NCI-H2171 treated with DMSO at 0.1 percent for 48 hours (cell line): ENCODE data around the gene LAMB4.

Source experiments
- DNase-seq: peaks from one replicate; lab custom pipeline; 2025; lab: John Stamatoyannopoulos, UW

LAMB4 gene, protein sequence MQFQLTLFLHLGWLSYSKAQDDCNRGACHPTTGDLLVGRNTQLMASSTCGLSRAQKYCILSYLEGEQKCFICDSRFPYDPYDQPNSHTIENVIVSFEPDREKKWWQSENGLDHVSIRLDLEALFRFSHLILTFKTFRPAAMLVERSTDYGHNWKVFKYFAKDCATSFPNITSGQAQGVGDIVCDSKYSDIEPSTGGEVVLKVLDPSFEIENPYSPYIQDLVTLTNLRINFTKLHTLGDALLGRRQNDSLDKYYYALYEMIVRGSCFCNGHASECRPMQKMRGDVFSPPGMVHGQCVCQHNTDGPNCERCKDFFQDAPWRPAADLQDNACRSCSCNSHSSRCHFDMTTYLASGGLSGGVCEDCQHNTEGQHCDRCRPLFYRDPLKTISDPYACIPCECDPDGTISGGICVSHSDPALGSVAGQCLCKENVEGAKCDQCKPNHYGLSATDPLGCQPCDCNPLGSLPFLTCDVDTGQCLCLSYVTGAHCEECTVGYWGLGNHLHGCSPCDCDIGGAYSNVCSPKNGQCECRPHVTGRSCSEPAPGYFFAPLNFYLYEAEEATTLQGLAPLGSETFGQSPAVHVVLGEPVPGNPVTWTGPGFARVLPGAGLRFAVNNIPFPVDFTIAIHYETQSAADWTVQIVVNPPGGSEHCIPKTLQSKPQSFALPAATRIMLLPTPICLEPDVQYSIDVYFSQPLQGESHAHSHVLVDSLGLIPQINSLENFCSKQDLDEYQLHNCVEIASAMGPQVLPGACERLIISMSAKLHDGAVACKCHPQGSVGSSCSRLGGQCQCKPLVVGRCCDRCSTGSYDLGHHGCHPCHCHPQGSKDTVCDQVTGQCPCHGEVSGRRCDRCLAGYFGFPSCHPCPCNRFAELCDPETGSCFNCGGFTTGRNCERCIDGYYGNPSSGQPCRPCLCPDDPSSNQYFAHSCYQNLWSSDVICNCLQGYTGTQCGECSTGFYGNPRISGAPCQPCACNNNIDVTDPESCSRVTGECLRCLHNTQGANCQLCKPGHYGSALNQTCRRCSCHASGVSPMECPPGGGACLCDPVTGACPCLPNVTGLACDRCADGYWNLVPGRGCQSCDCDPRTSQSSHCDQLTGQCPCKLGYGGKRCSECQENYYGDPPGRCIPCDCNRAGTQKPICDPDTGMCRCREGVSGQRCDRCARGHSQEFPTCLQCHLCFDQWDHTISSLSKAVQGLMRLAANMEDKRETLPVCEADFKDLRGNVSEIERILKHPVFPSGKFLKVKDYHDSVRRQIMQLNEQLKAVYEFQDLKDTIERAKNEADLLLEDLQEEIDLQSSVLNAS (N-terminal part only)

DNA sequence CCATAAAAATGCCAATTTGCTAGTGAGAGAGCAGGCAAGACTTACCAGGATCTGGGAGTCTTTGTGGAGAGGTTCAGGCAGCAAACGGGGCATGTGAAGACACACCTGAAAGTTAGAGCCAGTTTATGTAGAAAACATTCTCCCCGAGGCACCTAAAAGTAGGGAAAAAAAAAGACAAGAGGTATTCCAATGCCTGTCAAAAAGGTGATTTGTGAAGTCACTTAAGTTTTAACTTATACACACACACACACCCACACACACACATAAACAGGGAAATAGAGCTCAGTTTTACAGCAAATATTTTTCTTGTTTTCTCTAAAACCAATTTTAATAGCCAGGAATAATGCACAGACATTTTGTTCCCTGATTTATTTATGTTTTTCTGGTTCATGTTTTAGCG lies at the start of gene LAMB4:
TSS of gene LAMB4 (minus strand) at position 101 of the 400 bp plus-strand sequence. CDS start 7,197 bp downstream, outside the sequence.
- no peak for DNase-seq

DNA sequence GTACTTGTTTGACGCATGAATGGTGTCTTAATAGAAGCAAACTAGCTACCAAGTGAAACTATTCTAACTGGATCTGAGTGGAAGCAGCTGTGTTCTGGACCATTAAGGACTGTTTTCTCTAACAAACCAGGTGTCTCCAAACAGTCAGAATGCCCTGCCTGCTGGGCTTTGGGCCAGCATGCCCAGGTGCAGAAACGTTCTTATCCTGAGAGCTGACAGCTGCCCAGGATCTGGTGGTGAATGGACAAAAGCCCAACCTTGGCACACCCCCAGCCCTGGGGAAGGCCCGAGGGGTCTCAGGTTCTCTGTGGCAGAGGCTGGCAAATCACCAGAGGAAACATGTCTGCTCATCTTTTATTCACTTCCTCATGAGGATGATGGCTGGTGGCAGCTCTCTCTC lies 48.2 kb upstream of the LAMB4 start:
- DNase-seq, result peak; percentile 86

DNA sequence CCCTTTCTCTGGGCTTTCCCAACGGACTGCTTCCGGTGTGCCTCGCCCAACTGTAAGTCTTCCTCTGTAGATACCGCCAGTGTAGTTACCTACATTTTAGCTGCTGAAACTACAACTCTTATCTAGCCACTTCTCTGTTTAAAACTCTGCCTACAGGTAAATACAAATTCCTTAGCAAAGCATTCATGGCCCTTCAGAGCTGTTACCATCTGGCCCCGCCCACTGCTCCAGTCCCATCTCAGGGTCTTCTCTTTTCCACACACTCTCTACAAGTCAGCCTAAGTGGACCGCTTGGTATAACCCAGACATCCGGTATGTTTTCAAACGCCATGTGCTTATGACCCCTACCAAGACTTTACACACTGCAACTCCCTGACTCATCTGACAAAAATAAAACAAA lies 41.0 kb upstream of the LAMB4 start:
- no peak for DNase-seq

DNA sequence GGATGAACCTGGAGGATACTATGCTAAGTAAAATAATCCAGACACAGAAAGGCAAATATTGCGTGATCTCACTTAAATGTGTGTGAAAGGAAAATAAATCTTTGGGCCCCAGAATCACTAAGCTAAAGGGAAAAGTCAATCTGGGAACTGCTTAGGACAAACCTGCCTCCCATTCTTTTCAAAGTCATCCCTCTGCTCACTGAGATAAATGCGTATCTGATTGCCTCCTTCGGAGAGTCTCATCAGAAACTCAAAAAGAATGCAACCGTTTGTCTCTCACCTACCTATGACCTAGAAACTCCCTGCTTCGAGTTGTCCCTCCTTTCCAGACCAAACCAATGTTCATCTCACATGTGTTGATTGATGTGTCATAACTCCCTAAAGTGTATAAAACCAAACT lies 40.1 kb upstream of the LAMB4 start:
- no peak for DNase-seq

DNA sequence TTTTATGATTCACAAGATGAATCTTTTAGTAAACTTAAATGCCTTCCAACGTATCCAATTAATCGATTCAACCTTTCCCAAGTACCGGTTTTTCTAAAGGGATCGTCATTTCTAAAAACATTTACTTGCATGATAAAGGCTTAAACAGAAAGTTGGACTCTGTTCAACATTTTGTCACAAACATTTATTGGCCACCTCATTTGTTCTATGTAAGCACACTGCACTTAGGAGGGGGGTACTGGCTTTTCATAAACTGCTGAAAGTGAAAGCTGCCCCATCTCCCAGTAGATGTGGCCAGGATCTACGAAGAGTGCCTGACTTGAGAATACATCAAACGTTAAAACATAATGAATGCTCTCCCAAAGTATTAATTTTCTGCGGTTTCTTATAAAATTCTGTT lies 37.3 kb upstream of the LAMB4 start:
- no peak for DNase-seq

DNA sequence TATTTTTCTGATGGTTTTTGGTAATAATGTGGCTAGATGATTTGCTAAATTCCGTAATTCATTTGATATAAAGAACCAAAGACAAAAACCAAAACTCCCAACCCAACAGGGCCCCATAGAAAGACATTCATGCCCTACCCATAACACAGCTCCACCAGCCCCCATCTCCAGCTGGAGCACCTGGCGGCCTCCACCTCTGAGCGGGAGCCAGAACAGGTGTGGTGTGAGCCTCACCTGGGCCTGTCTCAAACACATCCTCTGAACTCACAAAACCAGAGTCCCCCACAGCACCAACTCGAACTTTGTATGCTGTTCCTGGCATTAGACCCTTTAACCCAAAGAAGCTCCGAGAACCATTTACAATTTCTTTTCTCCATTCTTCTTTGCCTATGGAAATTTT lies 36.5 kb upstream of the LAMB4 start:
- no peak for DNase-seq

DNA sequence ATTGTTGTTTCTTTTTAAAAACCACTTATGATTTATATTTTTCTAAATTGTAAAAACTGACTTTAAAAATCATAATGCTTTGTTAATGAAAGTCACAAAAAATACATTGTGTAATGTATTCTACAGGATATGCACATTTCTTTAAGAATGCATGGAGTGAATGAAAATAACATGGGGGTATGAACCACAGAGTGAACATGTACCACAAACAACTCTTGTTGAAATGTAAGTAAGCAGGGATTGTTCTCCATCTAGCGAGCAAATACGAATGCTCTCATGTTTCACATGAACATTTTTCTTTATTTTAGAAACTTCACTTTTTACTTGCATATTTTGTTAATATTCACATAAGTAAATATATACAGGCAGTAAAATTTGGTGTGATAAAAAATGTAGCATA lies 35.6 kb upstream of the LAMB4 start:
- no peak for DNase-seq

DNA sequence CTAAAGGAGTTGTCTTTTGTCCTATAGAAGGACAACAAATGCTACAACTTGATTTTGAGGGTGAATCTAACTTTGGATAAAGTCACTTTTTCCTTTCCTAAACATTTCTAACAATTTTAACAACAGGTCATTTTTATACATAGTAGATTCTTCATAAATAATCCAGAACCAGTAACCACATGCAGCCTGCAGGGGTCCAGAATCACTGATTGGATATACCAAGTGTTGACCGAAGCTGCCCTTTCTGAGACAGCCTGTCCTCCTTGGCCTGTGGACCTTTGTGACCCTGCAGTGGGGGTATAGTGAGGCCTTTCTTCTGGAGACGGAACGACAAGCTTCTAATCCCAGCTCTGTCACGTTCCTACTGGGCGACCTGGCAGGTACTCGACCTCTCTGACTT lies 34.8 kb upstream of the LAMB4 start:
- no peak for DNase-seq

DNA sequence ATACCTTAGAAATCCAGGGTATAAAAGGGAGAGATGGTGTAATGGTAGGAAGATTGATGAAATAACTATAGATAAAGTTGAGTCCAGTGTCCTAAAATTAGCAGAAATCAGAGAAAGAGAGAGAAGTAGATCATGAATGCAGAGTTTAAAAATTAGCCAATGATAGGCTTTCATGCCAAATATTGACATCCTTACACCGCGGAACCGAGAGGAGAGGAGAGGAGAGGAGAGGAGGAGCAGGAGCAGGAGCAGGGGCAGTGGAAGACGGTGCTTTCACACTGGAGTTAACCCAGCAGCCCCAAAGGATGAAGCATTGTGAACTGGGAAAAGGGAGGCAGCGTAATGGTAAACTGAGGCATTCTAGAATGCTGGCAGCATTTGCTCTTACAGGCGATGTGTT lies 34.2 kb upstream of the LAMB4 start:
- DNase-seq, result no peak

DNA sequence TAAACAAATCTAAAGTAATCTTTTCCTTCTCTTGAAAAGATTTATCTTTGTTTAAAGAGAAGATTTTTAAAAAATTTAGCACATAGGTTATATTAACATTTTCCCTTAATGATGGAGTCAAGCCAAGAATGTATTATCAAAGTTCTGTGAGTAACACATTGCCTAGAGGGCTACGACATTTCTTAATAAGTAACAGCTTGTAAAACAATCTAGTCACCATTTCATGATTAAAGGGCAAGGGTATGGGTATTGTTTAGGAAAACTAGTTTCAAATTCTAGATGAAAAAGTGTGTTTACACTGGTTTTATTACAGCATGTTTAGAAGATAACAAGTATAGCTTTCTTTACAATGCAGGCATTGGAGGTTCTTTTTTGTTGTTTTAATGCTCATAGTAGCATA lies 28.6 kb upstream of the LAMB4 start:
- no peak for DNase-seq

DNA sequence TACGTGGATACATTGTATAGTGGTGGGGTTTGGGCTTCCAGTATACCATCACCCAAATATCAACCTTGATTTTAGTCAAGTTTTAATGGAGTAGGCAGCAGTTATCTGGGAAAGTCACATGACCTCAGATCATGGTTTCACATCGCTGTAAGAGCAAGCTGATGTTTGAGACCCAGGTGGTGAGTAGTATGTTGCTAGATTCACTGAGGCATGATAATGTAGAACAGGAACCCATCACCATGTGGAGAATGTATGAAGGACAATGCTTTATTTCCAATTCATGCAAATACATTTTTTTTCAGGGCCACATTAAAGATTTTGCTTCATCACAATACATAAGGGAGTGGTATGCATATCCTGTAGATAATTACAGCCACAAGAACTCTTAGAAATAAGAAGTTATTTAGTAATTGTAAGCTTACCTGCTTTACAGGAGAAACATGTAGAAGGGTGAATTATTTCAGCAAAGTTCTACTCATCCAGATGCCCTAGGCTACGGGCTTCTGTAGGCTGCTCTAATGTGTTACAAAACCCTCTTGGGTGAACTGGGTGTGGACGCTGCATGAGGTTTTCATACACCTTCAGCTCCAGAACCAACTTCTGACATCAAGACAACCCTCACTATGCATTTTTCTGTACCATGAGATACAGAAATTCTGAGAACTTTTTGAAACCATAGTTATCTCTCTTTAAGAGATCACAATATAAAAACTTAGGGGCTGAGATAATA lies 27.6 kb upstream of the LAMB4 start:
- peak; percentile 5 for DNase-seq

DNA sequence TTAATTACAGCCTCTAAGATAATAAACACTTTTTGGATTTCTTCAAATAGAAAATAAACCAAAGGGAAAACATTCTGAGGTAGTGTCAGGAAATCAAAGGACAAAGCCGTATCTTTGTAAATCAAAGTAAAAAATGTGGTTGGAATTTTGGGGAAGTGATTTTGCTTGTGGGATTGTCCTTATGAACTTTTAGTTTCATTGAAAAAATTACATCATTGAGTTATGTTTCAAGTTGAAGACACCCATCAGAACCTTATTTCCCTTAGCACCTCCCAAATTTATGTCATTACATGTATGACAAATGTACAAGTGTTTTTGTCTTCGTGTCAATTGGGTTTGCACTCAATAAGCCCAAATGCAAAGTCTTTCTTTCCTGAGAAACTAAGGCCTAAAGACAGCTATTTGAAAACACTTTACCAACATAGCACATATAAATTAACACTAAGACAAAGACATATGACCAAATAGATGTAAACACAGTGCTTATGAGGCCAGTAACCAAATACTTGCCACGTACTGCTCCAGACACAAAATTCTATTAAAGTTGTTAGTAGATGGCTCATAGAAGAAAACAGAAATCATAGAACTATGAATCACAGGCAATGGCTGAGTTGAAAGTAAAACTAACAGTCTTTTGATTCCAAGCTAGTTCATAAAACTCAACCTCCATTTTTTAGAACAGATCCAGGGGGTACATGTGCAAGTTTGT lies 26.9 kb upstream of the LAMB4 start:
- no peak for DNase-seq

DNA sequence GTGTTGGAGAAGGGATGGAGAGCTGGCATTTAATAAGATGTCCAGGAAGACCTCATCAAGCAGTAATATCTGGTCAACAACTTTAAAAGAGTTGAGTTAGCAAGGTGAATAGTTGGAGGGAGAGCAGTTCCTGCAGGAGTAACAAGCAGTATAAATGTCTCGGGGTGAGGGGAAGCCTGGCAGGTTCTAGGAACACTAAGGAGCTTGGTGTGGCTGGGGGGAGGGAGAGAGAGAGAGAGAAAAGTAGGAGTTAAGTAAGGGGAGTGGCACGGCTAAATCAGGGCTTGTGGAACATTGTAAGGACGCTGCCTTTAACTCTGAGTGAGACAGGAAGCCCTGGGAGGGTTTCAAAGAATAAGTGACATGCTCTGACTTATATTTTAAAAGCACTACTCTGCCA lies 22.0 kb upstream of the LAMB4 start:
- DNase-seq, result no peak

DNA sequence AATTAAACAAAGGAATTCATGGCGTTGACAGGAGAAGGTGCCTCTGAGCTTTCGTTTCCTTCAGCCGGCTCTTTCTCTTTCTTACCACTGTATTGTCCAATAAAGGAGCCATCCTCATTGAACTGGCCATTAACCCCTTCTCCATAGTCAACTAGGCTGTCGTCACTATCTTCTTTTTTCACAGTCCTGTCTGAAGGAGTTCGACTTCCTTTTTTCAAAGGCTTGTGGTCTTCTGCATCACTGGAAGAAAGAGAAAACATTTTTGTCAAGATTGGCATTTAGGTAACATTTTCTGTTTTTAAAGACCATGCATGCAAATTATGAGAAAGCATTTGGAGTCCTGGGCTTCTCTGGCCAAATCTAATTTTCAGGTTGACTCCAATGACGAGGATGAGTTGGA lies 19.7 kb upstream of the LAMB4 start:
- no peak for DNase-seq

DNA sequence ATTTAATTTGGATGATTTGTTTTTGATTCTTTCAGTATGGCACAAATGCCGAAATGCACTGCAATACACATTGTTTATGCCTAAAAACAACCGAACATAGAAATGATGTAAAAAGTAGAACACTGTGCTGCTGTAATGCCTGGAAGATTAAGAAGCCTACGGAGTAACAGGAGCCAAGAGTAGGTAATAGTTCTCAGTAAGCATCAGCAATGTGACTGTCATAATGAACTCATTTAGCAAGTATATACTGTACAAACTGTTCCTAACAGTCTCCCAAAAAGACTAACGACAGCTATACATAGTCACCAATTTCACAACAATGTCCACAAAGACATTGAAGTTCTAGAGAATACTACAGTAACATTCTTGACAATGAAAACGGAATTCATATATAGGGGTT lies 19.0 kb upstream of the LAMB4 start:
- no peak for DNase-seq

DNA sequence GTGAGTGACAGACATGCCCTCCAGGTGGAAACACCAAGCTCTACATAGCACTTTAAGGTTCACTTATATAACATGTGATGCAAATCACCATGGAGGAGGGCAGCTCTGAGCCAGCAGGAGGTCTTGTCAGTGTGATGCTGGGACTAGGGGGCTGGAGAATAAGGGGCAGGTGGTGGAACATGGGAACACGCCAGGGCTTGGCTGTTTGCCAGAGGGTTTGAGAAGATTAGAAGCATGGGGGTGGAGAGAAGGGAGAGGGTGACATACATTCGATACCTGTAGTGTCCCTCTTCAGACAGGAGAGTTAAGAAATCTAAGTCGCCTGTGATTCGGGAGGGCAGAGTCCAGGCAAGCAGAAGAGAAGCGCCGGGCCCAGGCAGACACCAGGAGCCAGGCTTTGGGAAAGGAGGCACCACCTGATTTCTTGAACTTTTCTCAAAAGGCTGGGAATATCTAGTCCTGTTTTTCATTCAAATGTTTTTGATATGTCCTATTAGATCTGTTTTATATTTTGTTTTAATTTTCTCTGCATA lies 16.9 kb upstream of the LAMB4 start:
- peak; percentile 97 for DNase-seq

DNA sequence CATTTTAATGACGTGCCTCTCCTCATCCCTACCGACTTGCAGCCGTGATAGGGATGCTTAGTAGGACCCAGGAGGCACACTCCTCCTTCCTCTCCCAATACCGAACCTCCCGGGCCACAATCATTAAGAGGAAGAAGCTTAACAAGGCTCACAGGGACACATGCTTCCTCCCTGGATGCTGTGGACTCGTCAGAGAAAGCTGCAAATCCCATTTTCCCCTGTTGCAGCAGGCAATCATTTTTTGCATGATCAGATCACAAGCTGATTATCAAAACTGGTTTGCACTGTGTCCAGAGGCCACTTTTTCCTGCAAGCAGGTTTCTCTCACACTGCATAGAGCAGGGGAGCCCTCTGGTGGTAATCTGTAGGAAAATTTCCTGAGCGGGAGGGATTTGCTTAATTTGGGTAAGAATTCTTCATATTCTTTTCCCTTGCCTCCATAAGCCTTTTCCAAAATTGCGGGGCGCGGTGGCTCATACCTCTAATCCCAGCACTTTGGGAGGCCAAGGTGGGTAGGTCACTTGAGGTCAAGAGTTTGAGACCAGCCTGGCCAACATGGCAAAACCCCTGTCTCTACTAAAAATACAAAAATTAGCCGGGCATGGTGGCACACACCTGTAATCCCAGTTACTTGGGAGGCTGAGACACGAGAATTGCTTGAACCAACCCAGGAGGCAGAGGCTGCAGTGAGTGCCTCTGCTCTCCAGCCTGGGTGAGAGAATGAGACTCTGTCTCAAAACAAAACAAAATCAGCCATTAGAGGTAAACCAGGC lies 16.1 kb upstream of the LAMB4 start:
- peak; percentile 77 for DNase-seq

DNA sequence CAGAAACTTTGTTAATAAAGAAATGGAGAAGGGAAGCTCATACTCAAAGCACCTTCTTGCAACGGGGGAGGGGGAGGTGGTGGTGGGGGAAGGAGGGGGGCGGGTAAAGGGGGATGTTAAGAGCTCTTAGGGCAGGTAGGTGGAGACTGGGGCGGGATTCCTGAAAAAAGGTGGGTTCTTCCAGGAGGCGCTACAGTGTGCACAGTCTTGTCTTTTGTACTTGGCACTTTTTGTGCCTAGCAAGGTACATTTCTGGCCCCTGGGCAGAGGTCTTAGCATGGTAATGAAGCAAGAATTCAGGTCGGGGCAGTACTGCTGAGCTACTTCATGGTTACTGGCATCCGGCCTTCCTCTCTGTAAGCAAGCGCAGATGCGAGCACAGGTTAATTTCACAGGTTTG lies 15.2 kb upstream of the LAMB4 start:
- no peak for DNase-seq

DNA sequence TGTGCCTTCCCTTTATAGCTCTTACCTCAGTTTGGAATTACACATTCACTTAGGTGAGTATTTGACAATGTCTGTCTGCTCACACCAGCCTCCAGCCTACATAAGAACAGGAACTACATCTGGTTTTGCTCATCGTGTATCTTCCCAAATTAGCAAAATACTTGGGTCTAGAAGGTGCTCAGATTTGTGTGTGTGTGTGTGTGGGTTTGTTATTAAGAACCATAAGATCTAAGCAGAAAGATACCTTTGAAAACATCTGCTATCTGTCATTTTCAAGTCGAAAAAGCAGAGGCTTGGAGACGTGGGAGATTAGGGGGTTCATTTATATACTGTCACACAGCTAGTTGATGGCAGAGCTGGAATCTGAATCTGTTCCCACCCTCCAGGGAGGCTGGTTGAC lies 14.8 kb upstream of the LAMB4 start:
- no peak for DNase-seq
